GM19324 (cell line): ENCODE measurements around the gene CRYGS.
"Not testable (repeated sequence)": the region's sequence is repeated elsewhere in the genome, so short reads cannot be mapped to it uniquely, and the experiment has no call there.

Experiments used
- ATAC-seq: cut with Tn5 transposase; IDR thresholded peaks from one replicate; pipeline ENCODE4 v1.9.1; 2021; ENCODE audit warnings: mild to moderate bottlenecking, moderate library complexity; ENCODE audit not compliant: unreplicated experiment, low FRiP score

Gene CRYGS

GRCh38 chr3:186498022-186498421 is 46.2 kb downstream of the CRYGS start:
- ATAC-seq = not testable (repeated sequence)

- ATAC-seq = no peak
Measured at GRCh38 chr3:186497608-186498007, 46.6 kb downstream of the CRYGS start.

- ATAC-seq = no peak
Measured at GRCh38 chr3:186496635-186497034, 47.5 kb downstream of the CRYGS start.

- ATAC-seq = no peak
Measured at GRCh38 chr3:186496016-186496415, 48.2 kb downstream of the CRYGS start.

- no peak for ATAC-seq
Measured at GRCh38 chr3:186493525-186494255, 50.5 kb downstream of the CRYGS start.

GRCh38 chr3:186492385-186492984 is 51.7 kb downstream of the CRYGS start:
- ATAC-seq = no peak

GRCh38 chr3:186489507-186489906 is 54.7 kb downstream of the CRYGS start:
- ATAC-seq = no peak
